Ovary (tissue), 9 donors: Measurements from ENCODE around the gene TPH2. TPM values are rescaled to one million over a fixed set of nuclear protein-coding genes. Genes with fewer than 3 reads are reported as not detected.

Source experiments
- DNase-seq, 5 donors: peaks; one replicate each; pipeline ENCODE4 v3.0.0-alpha.2; 2019 to 2020
- H3K27ac ChIP-seq, 2 donors: fragments of 200-600 bp; one replicate each; pipeline versions ENCODE4 v1.5.1 to v1.8.0; 2019 to 2022
- H3K27me3 ChIP-seq: fragments of 200-600 bp; one replicate; pipeline ENCODE4 v1.8.0; 2022
- H3K36me3 ChIP-seq: fragments of 200-600 bp; sonication (generic); one replicate; pipeline ENCODE4 v1.5.1; 2019
- H3K4me1 ChIP-seq: one replicate; pipeline ENCODE4 v1.8.1; 2013; ENCODE audit warnings: mild to moderate bottlenecking, moderate library complexity; ENCODE audit not compliant: insufficient read depth
- H3K4me3 ChIP-seq: fragments of 200-600 bp; sonication (generic); one replicate; pipeline ENCODE4 v1.5.1; 2017
- H3K9me3 ChIP-seq, 2 donors: fragments of 200-600 bp in 1 of 2; sonication (generic) in 1 of 2; one replicate each; pipeline versions ENCODE4 v1.5.1 to v1.8.1; 2013 to 2019; ENCODE audit warnings: mild to moderate bottlenecking in 1 of 2, moderate library complexity in 1 of 2
- EP300 ChIP-seq: sonication (generic); formaldehyde crosslinking; IDR thresholded peaks from one replicate; pipeline ENCODE4 v1.6.1; 2017; ENCODE audit warnings: antibody characterized with exemption
- POLR2A ChIP-seq: fragments of 450-650 bp; IDR thresholded peaks from one replicate; pipeline ENCODE4 v1.6.1; 2017; ENCODE audit warnings: antibody characterized with exemption, mild to moderate bottlenecking, moderate library complexity
- WGBS, 3 donors: extraction: QIAGEN DNeasy Blood & Tissue Kit in 1 of 3; methylation state at CpG; one replicate each; pipeline versions ENCODE4 v1.1.5 to v1.1.7; 2013 to 2017; 5-methylcytosine and 5-hydroxymethylcytosine counted together
- intact Hi-C, 4 donors: fragments of 100-400 bp; cut with DNase I; formaldehyde crosslinking; loops; one replicate each; pipeline versions ENCODE4 v1.11.0 to v1.15.1; 2022 to 2023
- polyA plus RNA-seq, 2 donors: library from polyadenylated mRNA; stranded (reverse); fragments of 200-250 nt in 1 of 2; fragments of 350-450 nt in 1 of 2; fragmentation: Illumina TruSeq in 1 of 2; extraction: RNeasy Lipid Tissue Mini Kit (QIAGEN cat#74804) in 1 of 2; gene quantifications; one replicate each; pipeline ENCODE4 v1.2.3, GENCODE V29; 2013 to 2014
- total RNA-seq, 7 donors: library from RNA; depleted of rRNA in 2 of 7; stranded (reverse); fragments of >200 nt in 2 of 7; fragmentation: NEBNext Ultra II Directional in 3 of 7; extraction: Animal tissue kit (Norgen Biotek cat#: 25700) in 3 of 7; gene quantifications; one replicate each; pipeline versions ENCODE4 v1.1.0 to v1.2.4, GENCODE V29; 2016 to 2023
- TF ChIP-seq, protein P1 (sequence below), 3 donors: fragments of 450-650 bp in 2 of 3; fragments of 200-600 bp in 1 of 3; IDR thresholded peaks; one replicate each; pipeline versions ENCODE4 v1.5.1 to v1.8.0; 2016 to 2022; ENCODE audit warnings: antibody characterized with exemption in 3 of 3, mild to moderate bottlenecking in 1 of 3
- donor health status: DM: no; HTN: no; CAD: no; lungs with moderate emphysema.
- donor health status: DM: no; HTN: no; CAD: no.
- donor health status: Bipolar disorder and iron deficiency.
- donor health status: DM: yes; HTN: yes; CAD: no.
- donor health status: DM: no; HTN: no; CAD: no.
- donor health status: DM: yes; HTN: yes; CAD: no.

The TPH2 gene
- total and polyA plus RNA-seq, 9 donors: 0.23 TPM; not detected in 8

DNA sequence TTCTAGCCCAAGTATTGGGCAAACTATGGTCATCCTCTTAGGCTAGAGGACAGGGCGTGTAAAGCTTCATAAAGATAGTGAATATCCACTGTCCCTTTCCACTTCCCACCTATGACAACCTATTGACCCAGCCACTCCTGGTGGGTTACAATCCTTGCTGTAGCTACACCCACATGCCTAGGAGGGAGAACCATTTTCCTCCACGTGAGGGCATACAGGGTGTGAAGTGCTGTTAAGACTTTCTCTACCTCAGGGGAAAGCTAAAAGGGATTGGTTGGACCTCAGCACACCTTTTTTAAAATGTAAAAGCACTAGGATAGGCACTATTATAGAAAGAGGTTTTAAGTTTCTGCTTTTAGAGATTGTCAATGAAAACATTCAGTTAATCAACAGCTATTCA, 124.4 kb downstream of the TPH2 start:
- H3K4me1 ChIP-seq: no peaks in the 10 kb centered on the region
- no peak overlapping the region for H3K27ac ChIP-seq
- no peaks in the 10 kb centered on the region for H3K27me3 ChIP-seq
- intact Hi-C loops: no loop called here
- no peak for DNase-seq
- no peak overlapping the region for H3K4me3 ChIP-seq
- TF ChIP-seq POLR2A (no peak), EP300 (no peak)
- TF ChIP-seq, protein P1, sequence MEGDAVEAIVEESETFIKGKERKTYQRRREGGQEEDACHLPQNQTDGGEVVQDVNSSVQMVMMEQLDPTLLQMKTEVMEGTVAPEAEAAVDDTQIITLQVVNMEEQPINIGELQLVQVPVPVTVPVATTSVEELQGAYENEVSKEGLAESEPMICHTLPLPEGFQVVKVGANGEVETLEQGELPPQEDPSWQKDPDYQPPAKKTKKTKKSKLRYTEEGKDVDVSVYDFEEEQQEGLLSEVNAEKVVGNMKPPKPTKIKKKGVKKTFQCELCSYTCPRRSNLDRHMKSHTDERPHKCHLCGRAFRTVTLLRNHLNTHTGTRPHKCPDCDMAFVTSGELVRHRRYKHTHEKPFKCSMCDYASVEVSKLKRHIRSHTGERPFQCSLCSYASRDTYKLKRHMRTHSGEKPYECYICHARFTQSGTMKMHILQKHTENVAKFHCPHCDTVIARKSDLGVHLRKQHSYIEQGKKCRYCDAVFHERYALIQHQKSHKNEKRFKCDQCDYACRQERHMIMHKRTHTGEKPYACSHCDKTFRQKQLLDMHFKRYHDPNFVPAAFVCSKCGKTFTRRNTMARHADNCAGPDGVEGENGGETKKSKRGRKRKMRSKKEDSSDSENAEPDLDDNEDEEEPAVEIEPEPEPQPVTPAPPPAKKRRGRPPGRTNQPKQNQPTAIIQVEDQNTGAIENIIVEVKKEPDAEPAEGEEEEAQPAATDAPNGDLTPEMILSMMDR (IDR thresholded peaks at IDR 0.05): no peak
- H3K36me3 ChIP-seq: no peaks in the 10 kb centered on the region
- WGBS, 3 donors: 66 to 74% (median 66%) methylated on average over 2 of the region's 2 CpGs
- H3K9me3 ChIP-seq: no peaks in the 10 kb centered on the region

DNA sequence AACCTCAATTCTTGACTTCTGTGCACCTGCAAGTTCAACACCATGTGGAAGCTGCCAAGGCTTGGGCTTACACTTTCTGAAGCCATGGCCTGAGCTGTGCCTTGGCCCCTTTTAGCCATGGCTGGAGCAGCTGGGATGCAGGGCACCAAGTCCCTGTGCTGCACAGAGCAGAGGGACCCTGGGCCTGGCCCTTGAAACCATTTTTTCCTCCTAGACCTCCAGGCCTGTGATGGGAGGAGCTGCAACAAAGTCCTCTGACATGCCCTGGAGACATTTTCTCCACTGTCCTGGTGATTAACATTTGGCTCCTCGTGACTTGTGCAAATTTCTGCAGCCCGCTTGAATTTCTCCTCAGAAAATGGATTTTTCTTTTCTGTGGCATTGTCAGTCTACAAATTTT, 132.4 kb downstream of the TPH2 start:
- Histone ChIP-seq H3K27ac (no peak overlapping the region), H3K4me1 (no peaks in the 10 kb centered on the region), H3K9me3 (no peaks in the 10 kb centered on the region), H3K36me3 (no peaks in the 10 kb centered on the region), H3K27me3 (no peaks in the 10 kb centered on the region), H3K4me3 (no peak overlapping the region)
- TF ChIP-seq EP300 (no peak), POLR2A (no peak)
- TF ChIP-seq, protein P1 (IDR thresholded peaks at IDR 0.05): no peak
- intact Hi-C loops: no loop called here
- WGBS, 3 donors: 91 to 98% (median 96%) methylated on average over 2 of the region's 2 CpGs
- DNase-seq: no peak

DNA sequence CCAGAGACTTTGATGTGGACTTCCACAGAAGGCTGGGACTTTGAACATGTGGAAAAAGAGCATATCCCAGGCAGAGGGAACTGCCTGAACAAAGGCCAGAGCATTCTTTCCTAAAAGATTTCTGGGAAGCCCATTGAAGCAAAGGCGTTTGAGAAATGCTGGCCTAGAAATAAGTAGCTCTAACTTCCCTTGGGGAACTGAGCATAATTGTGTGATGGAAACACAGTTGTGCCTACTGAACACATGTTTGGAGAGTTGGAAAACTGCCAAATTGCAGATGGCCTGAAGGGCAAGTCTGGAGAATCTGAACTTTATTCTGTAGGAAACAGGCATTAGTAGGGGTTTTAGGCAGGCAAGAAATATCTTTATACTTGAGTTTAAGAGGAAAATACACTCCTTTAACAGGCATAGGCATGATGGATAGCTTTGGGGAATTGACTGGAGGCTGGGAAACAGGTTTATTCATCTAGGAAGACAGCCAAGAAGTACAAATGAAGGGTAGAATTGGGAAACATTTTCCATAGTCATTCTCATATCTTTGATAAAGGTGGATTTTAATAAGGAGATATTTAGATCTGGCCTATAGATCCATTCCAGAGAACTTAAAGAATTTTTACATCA, 134.1 kb downstream of the TPH2 start:
- Histone ChIP-seq H3K9me3 (no peaks in the 10 kb centered on the region), H3K4me1 (no peaks in the 10 kb centered on the region), H3K4me3 (no peak overlapping the region), H3K36me3 (no peaks in the 10 kb centered on the region), H3K27ac (no peak overlapping the region), H3K27me3 (no peaks in the 10 kb centered on the region)
- TF ChIP-seq EP300: no peak
- no peak for TF ChIP-seq POLR2A
- TF ChIP-seq, protein P1 (IDR thresholded peaks at IDR 0.05): no peak
- intact Hi-C loops: no loop called here
- WGBS, 3 donors: 27 to 45% (median 41%) methylated on average over 1 of the region's 1 CpG
- DNase-seq: no peak

DNA sequence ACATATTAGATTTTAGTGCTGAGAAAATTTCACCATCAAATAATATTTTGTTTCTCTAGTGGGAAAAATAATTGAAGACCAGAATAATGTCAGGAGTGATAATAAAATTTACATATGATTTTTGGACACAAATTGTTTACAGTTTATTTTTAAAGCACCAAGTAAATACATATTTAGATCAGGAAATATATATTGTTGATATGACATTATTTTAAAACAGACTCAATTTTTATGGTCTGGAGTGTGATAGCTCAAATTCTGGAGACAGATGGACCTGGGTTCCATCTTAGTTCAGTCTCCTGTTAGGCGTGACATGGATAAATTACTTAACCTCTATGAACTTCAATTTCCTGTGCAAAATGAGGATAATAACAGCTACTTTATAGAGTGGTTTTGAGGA, 135.4 kb downstream of the TPH2 start:
- H3K4me3 ChIP-seq: no peak overlapping the region
- no peaks in the 10 kb centered on the region for H3K4me1 ChIP-seq
- TF ChIP-seq, protein P1 (IDR thresholded peaks at IDR 0.05): no peak
- TF ChIP-seq POLR2A: no peak
- TF ChIP-seq EP300: no peak
- WGBS, 3 donors: 68 to 80% (median 76%) methylated on average over 1 of the region's 1 CpG
- H3K36me3 ChIP-seq: no peaks in the 10 kb centered on the region
- no peaks in the 10 kb centered on the region for H3K27me3 ChIP-seq
- intact Hi-C loops: no loop called here
- no peak for DNase-seq
- H3K27ac ChIP-seq: no peak overlapping the region
- no peaks in the 10 kb centered on the region for H3K9me3 ChIP-seq
